GM12878 (cell line): ENCODE results near the gene PRSS12. TPM values are rescaled to one million over a fixed set of nuclear protein-coding genes. Genes with fewer than 3 reads are reported as not detected.

Experiments used
- ATAC-seq: fragments of 200-7000 bp; cut with Tn5 transposase; 3 replicates; pipeline ENCODE4 v1.9.1; 2020; ENCODE audit warnings: mild to moderate bottlenecking, moderate library complexity
- BruUV-seq: library from RNA; stranded (reverse); fragments of 400-500 nt; replicated peaks from 2 replicates; lab custom pipeline; 2021; lab: Mats Ljungman, UMichigan
- CTCF ChIA-PET: fragments of 300-600 bp; sonication (Branson Sonifier 250); formaldehyde crosslinking; extraction: SDS; loops from one replicate; lab custom pipeline; 2021; ENCODE audit warnings: inconsistent platforms; lab: Yijun Ruan, JAX
- POLR2A ChIA-PET: fragments of 350-600 bp; formaldehyde crosslinking; extraction: SDS; loops from one replicate; lab custom pipeline; 2021; ENCODE audit warnings: inconsistent platforms; lab: Charles Lee
- RAD21 ChIA-PET: fragments of 300-600 bp; sonication (Branson Sonifier 250); formaldehyde crosslinking; loops from one replicate; lab custom pipeline; 2023; ENCODE audit warnings: antibody characterized with exemption; ENCODE audit not compliant: unreplicated experiment; lab: Charles Lee
- SMC1A ChIA-PET: fragments of 300-600 bp; sonication (Branson Sonifier 250); formaldehyde crosslinking; loops from one replicate; lab custom pipeline; 2023; ENCODE audit not compliant: unreplicated experiment, uncharacterized antibody; lab: Charles Lee
- DNase-seq: peaks from one replicate; pipeline ENCODE4 v3.0.0-alpha.2; 2011; ENCODE audit warnings: low read depth, low spot score
- FAIRE-seq: peaks from 3 replicates; lab custom pipeline; 2011; peaks lifted over from hg19 to GRCh38; lab: Jason Lieb, UNC
- H2AFZ ChIP-seq: 2 replicates; pipeline ENCODE4 v1.6.0; 2011; ENCODE audit warnings: low read depth, low read length, control low read depth; ENCODE audit not compliant: control insufficient read depth
- H3K27ac ChIP-seq: 2 replicates; pipeline ENCODE4 v1.5.1; 2011; ENCODE audit warnings: control low read depth; ENCODE audit not compliant: control insufficient read depth, insufficient read depth
- H3K27me3 ChIP-seq, 2 experiments: replicated peaks in 1 of 2; 2 replicates each; pipeline versions ENCODE4 v1.6.0 to v1.6.1; 2011; ENCODE audit warnings: low read length in 1 of 2; ENCODE audit not compliant: control insufficient read depth in 2 of 2, insufficient read depth in 2 of 2
- H3K36me3 ChIP-seq, 2 experiments: 2 replicates each; pipeline ENCODE4 v1.5.1; 2011; ENCODE audit warnings: low read length in 1 of 2; ENCODE audit not compliant: control insufficient read depth in 2 of 2, insufficient read depth in 2 of 2
- H3K4me1 ChIP-seq: 2 replicates; pipeline ENCODE4 v1.6.1; 2011; ENCODE audit warnings: mild to moderate bottlenecking, low read length, moderate library complexity, mixed read lengths; ENCODE audit not compliant: control insufficient read depth, insufficient read depth
- H3K4me2 ChIP-seq: 2 replicates; pipeline ENCODE4 v1.6.0; 2011; ENCODE audit warnings: control low read depth; ENCODE audit not compliant: control insufficient read depth, insufficient read depth
- H3K4me3 ChIP-seq: fragments of 200-600 bp; sonication (generic); 2 replicates; pipeline ENCODE4 v1.5.1; 2016
- H3K79me2 ChIP-seq: 2 replicates; pipeline ENCODE4 v1.6.0; 2011; ENCODE audit warnings: low read length; ENCODE audit not compliant: control insufficient read depth, insufficient read depth
- H3K9ac ChIP-seq: 2 replicates; pipeline ENCODE4 v1.8.0; 2011; ENCODE audit warnings: low read length, control low read depth, mixed read lengths; ENCODE audit not compliant: control insufficient read depth, insufficient read depth
- H3K9me3 ChIP-seq: replicated peaks from 3 replicates; pipeline ENCODE4 v1.5.1; 2011; ENCODE audit warnings: mild to moderate bottlenecking, low read length; ENCODE audit not compliant: control insufficient read depth, insufficient read depth
- H4K20me1 ChIP-seq: 2 replicates; pipeline ENCODE4 v1.6.0; 2011; ENCODE audit not compliant: control insufficient read depth, insufficient read depth
- ATF2 ChIP-seq: IDR thresholded peaks from 2 replicates; pipeline ENCODE4 v1.6.1; 2012; ENCODE audit warnings: low read length, inconsistent platforms
- CTCF ChIP-seq, 3 experiments: IDR thresholded peaks in 2 of 3; conservative IDR thresholded peaks in 1 of 3; 2 replicates each; pipeline ENCODE4 v1.5.1; 2011; ENCODE audit warnings: low read depth in 3 of 3, low read length in 3 of 3, mild to moderate bottlenecking in 3 of 3, control low read depth in 2 of 3, moderate library complexity in 2 of 3, inconsistent platforms in 1 of 3, mixed read lengths in 1 of 3; ENCODE audit not compliant: control insufficient read depth in 2 of 3, insufficient read depth in 1 of 3; ENCODE audit errors: extremely low read depth in 1 of 3
- EED ChIP-seq: sonication (generic); IDR thresholded peaks from 2 replicates; pipeline ENCODE4 v1.6.1; 2016; ENCODE audit warnings: antibody characterized with exemption, low read depth
- LARP7 ChIP-seq: fragments of 450-650 bp; IDR thresholded peaks from 2 replicates; pipeline ENCODE4 v1.6.1; 2017; ENCODE audit warnings: mild to moderate bottlenecking
- RAD21 ChIP-seq: IDR thresholded peaks from 2 replicates; pipeline ENCODE4 v1.6.1; 2011; ENCODE audit warnings: mild to moderate bottlenecking, low read depth, low read length, moderate library complexity; ENCODE audit not compliant: insufficient read depth
- SMC3 ChIP-seq: IDR thresholded peaks from 2 replicates; pipeline ENCODE4 v1.6.1; 2011; ENCODE audit warnings: low read length, improper control_type of control experiment, borderline replicate concordance
- TBL1XR1 ChIP-seq: IDR thresholded peaks from 2 replicates; pipeline ENCODE4 v1.6.1; 2012; ENCODE audit warnings: low read depth, low read length, improper control_type of control experiment
- USF2 ChIP-seq: IDR thresholded peaks from 2 replicates; pipeline ENCODE4 v1.6.1; 2011; ENCODE audit warnings: low read depth, low read length, improper control_type of control experiment, borderline replicate concordance
- WRNIP1 ChIP-seq: IDR thresholded peaks from 2 replicates; pipeline ENCODE4 v1.6.1; 2011; ENCODE audit warnings: low read depth, low read length, improper control_type of control experiment, borderline replicate concordance
- WGBS: methylation state at CpG from one replicate; pipeline ENCODE4 v1.1.6; 2016; ENCODE audit warnings: low lambda C conversion rate; ENCODE audit not compliant: insufficient replicate concordance, insufficient coverage; ENCODE audit errors: missing lambda C conversion rate; 5-methylcytosine and 5-hydroxymethylcytosine counted together
- in situ Hi-C: fragments of 300-500 bp; cut with MboI; formaldehyde crosslinking; loops from 9 replicates; pipeline ENCODE4 v1.14.3; 2018; ENCODE audit warnings: mixed read lengths
- intact Hi-C: fragments of 100-400 bp; cut with micrococcal nuclease; formaldehyde crosslinking; loops from one replicate; pipeline ENCODE4 v1.14.2; 2022; ENCODE audit not compliant: unreplicated experiment
- polyA plus RNA-seq, 11 experiments: library from polyadenylated mRNA; depleted of rRNA in 4 of 11; unstranded in 6 of 11; stranded (reverse) in 5 of 11; fragments of >200 nt; fragmentation: Nextera tagmentation in 4 of 11; fragmentation: Illumina TruSeq in 1 of 11; extraction: Ambion mirVana in 4 of 11; extraction: Trizol in 1 of 11; gene quantifications; 1 replicate in 1 of 11; 2 replicates in 10 of 11; pipeline versions ENCODE4 v1.2.1 to v1.2.3, GENCODE V29; 2011 to 2016; ENCODE audit warnings: inconsistent platforms in 2 of 11, missing spikeins in 2 of 11, low read depth in 1 of 11
- total RNA-seq, 4 experiments: library from RNA; depleted of rRNA in 3 of 4; stranded (reverse); fragments of >200 nt in 3 of 4; fragmentation: Illumina TruSeq in 1 of 4; extraction: Trizol in 1 of 4; gene quantifications; 2 replicates each; pipeline versions ENCODE4 v1.2.1 to v1.2.3, GENCODE V29; 2013 to 2021

Gene PRSS12
- total and polyA plus RNA-seq, 10 of the 15 experiments (the other 5 are each of a cell fraction or from before 2014, with no cell fraction given) = 0.04 to 0.34 (median 0.11) TPM; not detected in 2

- no peaks in the 10 kb centered on the region for H3K36me3 ChIP-seq
- TF ChIP-seq EED (no peak), ATF2 (no peak), LARP7 (no peak)
- TF ChIP-seq, all 136 proteins: peak for 0
- ChIA-PET CTCF (interaction anchor here (0.6 to 2.1 kb wide), 7 partner anchors 8 to 823 kb away, joined by 3 to 12 read pairs (median 3); no protein-coding TSS in a partner anchor), SMC1A (interaction anchor here (0.7 to 2.7 kb wide), 2 partner anchors 8 to 72 kb away, joined by 3 to 6 read pairs; no protein-coding TSS in a partner anchor), RAD21 (no interaction called here), POLR2A (no interaction called here)
- DNase-seq (no peak), ATAC-seq (no peak), FAIRE-seq (no peak)
- BruUV-seq = no TSS peak
- no peak overlapping the region for H3K4me3 ChIP-seq
- in situ Hi-C loops = loop anchor here (5.0 to 25.0 kb wide), 3 partner anchors 194 to 1909 kb away; no protein-coding TSS in a partner anchor
- no peaks in the 10 kb centered on the region for H4K20me1 ChIP-seq
- intact Hi-C loops = no loop called here
- no peaks in the 10 kb centered on the region for H3K9me3 ChIP-seq
- no peaks in the 10 kb centered on the region for H3K79me2 ChIP-seq
- H3K4me1 ChIP-seq = no peaks in the 10 kb centered on the region
- no peak overlapping the region for H2AFZ ChIP-seq
- H3K4me2 ChIP-seq = no peak overlapping the region
- no peak overlapping the region for H3K27ac ChIP-seq
- 90% methylated on average over 2 of the region's 2 CpGs for WGBS
- H3K27me3 ChIP-seq = no peaks in the 10 kb centered on the region
- H3K9ac ChIP-seq = no peak overlapping the region
These were observed 81.0 kb downstream of the PRSS12 start for GRCh38 chr4:118271788-118272187.

GRCh38 chr4:118270492-118270891 lies 82.3 kb downstream of the PRSS12 start:
- no peak overlapping the region for H2AFZ ChIP-seq
- no peaks in the 10 kb centered on the region for H3K4me1 ChIP-seq
- intact Hi-C loops = loop anchor here (1.0 kb wide), 1 partner anchor 193 kb away; no protein-coding TSS in a partner anchor
- BruUV-seq = no TSS peak
- in situ Hi-C loops = loop anchor here (5.0 to 25.0 kb wide), 3 partner anchors 193 to 1908 kb away; no protein-coding TSS in a partner anchor
- TF ChIP-seq CTCF (IDR thresholded peaks at IDR 0.05 in 2 of 3, conservative IDR thresholded peaks at IDR 0.05 in 1 of 3; ENCODE audit: control insufficient read depth in 2 of 3, extremely low read depth in 1 of 3, insufficient read depth in 1 of 3, low read depth in 3 of 3, low read length in 3 of 3) = peak; percentile 30 to 61 (median 59); a peak in 4 of 6 replicates
- no peak for TF ChIP-seq TBL1XR1
- no peak for TF ChIP-seq USF2
- TF ChIP-seq RAD21 = peak; percentile 55
- TF ChIP-seq ATF2 = no peak
- no peak for TF ChIP-seq WRNIP1
- TF ChIP-seq EED = no peak
- TF ChIP-seq SMC3 = peak; percentile 32; the same call in 1 of the 2 replicates
- no peaks in the 10 kb centered on the region for H3K79me2 ChIP-seq
- H3K4me3 ChIP-seq = no peak overlapping the region
- no peaks in the 10 kb centered on the region for H4K20me1 ChIP-seq
- H3K9ac ChIP-seq = no peak overlapping the region
- peak; percentile 73 for ATAC-seq
- H3K27me3 ChIP-seq = no peaks in the 10 kb centered on the region
- FAIRE-seq = no peak
- WGBS = 3% methylated on average over 2 of the region's 2 CpGs
- DNase-seq = no peak
- H3K36me3 ChIP-seq = no peaks in the 10 kb centered on the region
- RAD21 ChIA-PET = interaction anchor here (1.0 kb wide), 1 partner anchor 83 kb away, joined by 3 read pairs; the partner anchor contains the start of gene PRSS12
- POLR2A ChIA-PET = interaction anchor here (1.0 kb wide), 1 partner anchor 10 kb away, joined by 3 read pairs; no protein-coding TSS in a partner anchor
- CTCF ChIA-PET = interaction anchor here (0.7 to 2.1 kb wide), 13 partner anchors 10 to 1912 kb away, joined by 3 to 12 read pairs (median 3); partner anchors contain the start of gene PRSS12
- H3K27ac ChIP-seq = no peak overlapping the region
- SMC1A ChIA-PET = interaction anchor here (0.7 to 1.4 kb wide), 6 partner anchors 9 to 194 kb away, joined by 3 to 5 read pairs (median 3); no protein-coding TSS in a partner anchor
- H3K9me3 ChIP-seq = no peaks in the 10 kb centered on the region
- no peak overlapping the region for H3K4me2 ChIP-seq
